Activated CD8-positive, alpha-beta T cell treated with anti-CD3 and anti-CD28 coated beads for 36 hours (primary cell): ENCODE data around the gene KIZ. TPM values are rescaled to one million over a fixed set of nuclear protein-coding genes. Genes with fewer than 3 reads are reported as not detected.

ENCODE experiments used
- ATAC-seq: fragments of 200-7000 bp; cut with Tn5 transposase; one replicate; pipeline ENCODE4 v1.10.0; 2021; ENCODE audit warnings: mild to moderate bottlenecking, moderate library complexity
- CTCF ChIA-PET: fragments of 350-600 bp; sonication (Branson Sonifier 250); formaldehyde crosslinking; loops from one replicate; lab custom pipeline; 2021; ENCODE audit warnings: antibody characterized with exemption; lab: Charles Lee
- POLR2A ChIA-PET: fragments of 350-600 bp; sonication (Branson Sonifier 250); formaldehyde crosslinking; loops from one replicate; lab custom pipeline; 2021; ENCODE audit warnings: antibody characterized with exemption; lab: Charles Lee
- DNase-seq: peaks from one replicate; pipeline ENCODE4 v3.0.0-alpha.2; 2020
- H3K27ac Mint-ChIP-seq: one replicate; pipeline ENCODE4 v1.8.0; 2021; ENCODE audit warnings: mild to moderate bottlenecking, mixed read lengths
- H3K27me3 Mint-ChIP-seq: one replicate; pipeline ENCODE4 v1.8.0; 2021; ENCODE audit warnings: mixed read lengths
- H3K36me3 Mint-ChIP-seq: one replicate; pipeline ENCODE4 v1.8.0; 2021; ENCODE audit warnings: low read depth, mixed read lengths
- H3K4me1 Mint-ChIP-seq: one replicate; pipeline ENCODE4 v1.8.0; 2021; ENCODE audit warnings: low read depth, mixed read lengths
- H3K4me3 Mint-ChIP-seq: one replicate; pipeline ENCODE4 v1.8.0; 2021; ENCODE audit warnings: mild to moderate bottlenecking, moderate library complexity, mixed read lengths
- H3K9me3 Mint-ChIP-seq: one replicate; pipeline ENCODE4 v1.8.0; 2021; ENCODE audit warnings: mixed read lengths
- CTCF ChIP-seq: fragments of 200-600 bp; IDR thresholded peaks from one replicate; pipeline ENCODE4 v1.8.0; 2022; ENCODE audit warnings: antibody characterized with exemption, mild to moderate bottlenecking
- intact Hi-C: fragments of 100-400 bp; cut with micrococcal nuclease; formaldehyde crosslinking; loops from one replicate; pipeline ENCODE4 v1.10.0; 2022
- total RNA-seq, 2 experiments: library from RNA; stranded (reverse); gene quantifications; one replicate each; pipeline ENCODE4 v1.2.3, GENCODE V29; 2021

KIZ gene
- total RNA-seq, 2 experiments from 2014 or later: 13.1 to 13.2 TPM

DNA sequence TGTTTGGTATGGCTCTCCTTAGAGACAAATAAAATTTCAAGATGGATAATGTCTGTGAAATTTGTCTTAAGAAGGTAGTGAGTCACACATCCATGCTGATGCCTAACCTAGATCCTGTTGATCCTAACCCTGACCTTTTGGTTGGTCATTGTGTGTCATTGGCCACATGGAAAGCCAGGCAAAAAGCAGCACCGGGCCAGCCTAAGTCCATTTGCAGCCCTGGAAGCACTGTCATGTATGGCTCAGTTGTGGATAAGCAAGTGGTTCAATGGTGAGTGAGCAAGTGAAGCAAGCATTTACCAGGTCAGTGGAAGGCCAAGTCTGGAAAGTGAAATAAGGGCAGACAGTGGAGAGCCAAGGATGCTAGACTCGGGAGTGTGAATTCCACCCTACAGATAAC is 165.1 kb downstream of the KIZ start:
- TF ChIP-seq CTCF: no peak
- H3K27me3 Mint-ChIP-seq: peaks cover 30% of the 10 kb centered on the region

GRCh38 chr20:21294755-21295154 is 168.9 kb downstream of the KIZ start:
- no peaks in the 10 kb centered on the region for H3K36me3 Mint-ChIP-seq
- H3K4me1 Mint-ChIP-seq: peaks cover 5% of the 10 kb centered on the region
- TF ChIP-seq CTCF: no peak
- peaks cover 15% of the 10 kb centered on the region for H3K27me3 Mint-ChIP-seq
- no peak overlapping the region for H3K4me3 Mint-ChIP-seq
- H3K9me3 Mint-ChIP-seq: no peaks in the 10 kb centered on the region
- ChIA-PET CTCF (interaction anchor here (1.7 to 1.8 kb wide), 2 partner anchors 59 to 210 kb away, joined by 5 to 7 read pairs; no protein-coding TSS in a partner anchor), POLR2A (interaction anchor here (1.3 to 2.2 kb wide), 2 partner anchors 8 to 18 kb away, joined by 3 to 9 read pairs; partner anchors contain the start of gene XRN2)
- DNase-seq (no peak), ATAC-seq (no peak)
- H3K27ac Mint-ChIP-seq: no peak overlapping the region
- intact Hi-C loops: no loop called here

More for the DNA sequence above, 165.1 kb downstream of the KIZ start:
- ATAC-seq (no peak), DNase-seq (no peak)
- H3K36me3 Mint-ChIP-seq: no peaks in the 10 kb centered on the region
- no peaks in the 10 kb centered on the region for H3K4me1 Mint-ChIP-seq
- no peak overlapping the region for H3K27ac Mint-ChIP-seq
- no peak overlapping the region for H3K4me3 Mint-ChIP-seq
- intact Hi-C loops: no loop called here
- H3K9me3 Mint-ChIP-seq: no peaks in the 10 kb centered on the region
- ChIA-PET POLR2A (no interaction called here), CTCF (no interaction called here)

Other genes starting within 250 kb of the KIZ start
- gene LINC00237, start 19.7 kb upstream of the KIZ start, total RNA-seq: not detected
- 10 to 100 TPM; 71.3 to 72.6 TPM for gene XRN2, start 177.2 kb downstream of the KIZ start, total RNA-seq